Fibroblast of mammary gland (primary cell): Measurements from ENCODE around the gene SLC12A5.

Experiments used
- DNase-seq: peaks from one replicate; pipeline ENCODE4 v3.0.0-alpha.2; 2010; ENCODE audit warnings: low read depth
- H3K4me3 ChIP-seq: 2 replicates; pipeline ENCODE4 v1.5.1; 2011; ENCODE audit warnings: low read depth, mild to moderate bottlenecking, low read length, moderate library complexity; ENCODE audit not compliant: control insufficient read depth
- TF ChIP-seq, protein P1 (sequence below): conservative IDR thresholded peaks from 2 replicates; pipeline ENCODE4 v1.5.1; 2011; ENCODE audit warnings: low read depth, low read length, inconsistent platforms; ENCODE audit not compliant: control insufficient read depth, insufficient read depth

Gene SLC12A5

DNA sequence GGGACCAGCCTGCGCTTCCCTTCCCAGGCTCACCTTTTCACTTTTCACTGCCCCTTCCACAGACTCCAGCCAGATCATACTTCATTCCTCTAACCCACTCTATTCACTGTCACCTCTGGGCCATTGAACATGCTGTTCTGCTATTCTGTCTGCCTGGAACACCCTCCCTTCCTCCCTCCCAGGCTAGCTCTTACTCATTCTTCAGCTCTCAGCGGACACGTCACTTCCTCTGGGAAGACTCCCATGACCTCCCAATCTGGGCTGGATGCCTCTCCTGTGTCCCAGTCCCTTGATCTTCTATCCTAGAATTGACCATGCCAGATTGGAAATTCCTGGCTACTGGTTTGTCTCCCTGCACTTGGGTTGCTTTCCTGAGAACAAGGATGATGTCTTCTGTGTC is 5.0 kb downstream of the SLC12A5 start:
- TF ChIP-seq, protein P1, sequence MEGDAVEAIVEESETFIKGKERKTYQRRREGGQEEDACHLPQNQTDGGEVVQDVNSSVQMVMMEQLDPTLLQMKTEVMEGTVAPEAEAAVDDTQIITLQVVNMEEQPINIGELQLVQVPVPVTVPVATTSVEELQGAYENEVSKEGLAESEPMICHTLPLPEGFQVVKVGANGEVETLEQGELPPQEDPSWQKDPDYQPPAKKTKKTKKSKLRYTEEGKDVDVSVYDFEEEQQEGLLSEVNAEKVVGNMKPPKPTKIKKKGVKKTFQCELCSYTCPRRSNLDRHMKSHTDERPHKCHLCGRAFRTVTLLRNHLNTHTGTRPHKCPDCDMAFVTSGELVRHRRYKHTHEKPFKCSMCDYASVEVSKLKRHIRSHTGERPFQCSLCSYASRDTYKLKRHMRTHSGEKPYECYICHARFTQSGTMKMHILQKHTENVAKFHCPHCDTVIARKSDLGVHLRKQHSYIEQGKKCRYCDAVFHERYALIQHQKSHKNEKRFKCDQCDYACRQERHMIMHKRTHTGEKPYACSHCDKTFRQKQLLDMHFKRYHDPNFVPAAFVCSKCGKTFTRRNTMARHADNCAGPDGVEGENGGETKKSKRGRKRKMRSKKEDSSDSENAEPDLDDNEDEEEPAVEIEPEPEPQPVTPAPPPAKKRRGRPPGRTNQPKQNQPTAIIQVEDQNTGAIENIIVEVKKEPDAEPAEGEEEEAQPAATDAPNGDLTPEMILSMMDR: no peak
- DNase-seq: peak; percentile 29
- no peak overlapping the region for H3K4me3 ChIP-seq

DNA sequence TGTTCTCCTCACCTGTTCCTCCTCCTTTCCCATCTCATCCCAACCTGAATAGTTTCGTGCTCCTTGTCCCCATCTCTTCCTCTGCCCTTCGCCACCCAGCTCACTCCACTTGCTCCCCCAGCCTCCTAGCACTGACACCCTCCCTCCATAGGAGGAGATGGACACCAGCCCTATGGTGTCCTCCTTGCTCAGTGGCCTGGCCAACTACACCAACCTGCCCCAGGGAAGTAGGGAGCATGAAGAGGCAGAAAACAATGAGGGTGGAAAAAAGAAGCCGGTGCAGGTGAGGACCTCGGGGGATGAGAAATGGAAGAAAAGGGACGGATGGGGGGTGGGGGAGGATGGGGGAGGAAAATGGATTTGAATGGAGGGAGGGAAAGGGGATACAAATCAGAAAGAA is 6.2 kb downstream of the SLC12A5 start:
- TF ChIP-seq, protein P1: no peak
- no peak for DNase-seq
- H3K4me3 ChIP-seq: no peak overlapping the region

DNA sequence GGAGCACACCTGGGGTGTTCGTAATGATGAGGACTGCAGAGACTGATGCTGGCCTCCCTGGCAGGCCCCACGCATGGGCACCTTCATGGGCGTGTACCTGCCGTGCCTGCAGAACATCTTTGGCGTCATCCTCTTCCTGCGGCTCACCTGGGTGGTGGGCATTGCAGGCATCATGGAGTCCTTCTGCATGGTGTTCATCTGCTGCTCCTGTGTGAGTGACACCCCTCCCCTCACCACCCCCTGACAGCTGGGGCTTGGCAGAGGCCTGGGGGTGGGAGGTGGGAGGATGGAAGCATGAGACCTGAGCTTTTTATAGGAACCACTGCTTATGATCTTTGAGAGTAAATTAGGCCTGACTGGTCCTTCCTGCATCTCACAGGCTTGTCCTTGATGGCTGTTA is 6.7 kb downstream of the SLC12A5 start:
- no peak overlapping the region for H3K4me3 ChIP-seq
- TF ChIP-seq, protein P1: no peak
- DNase-seq: no peak

DNA sequence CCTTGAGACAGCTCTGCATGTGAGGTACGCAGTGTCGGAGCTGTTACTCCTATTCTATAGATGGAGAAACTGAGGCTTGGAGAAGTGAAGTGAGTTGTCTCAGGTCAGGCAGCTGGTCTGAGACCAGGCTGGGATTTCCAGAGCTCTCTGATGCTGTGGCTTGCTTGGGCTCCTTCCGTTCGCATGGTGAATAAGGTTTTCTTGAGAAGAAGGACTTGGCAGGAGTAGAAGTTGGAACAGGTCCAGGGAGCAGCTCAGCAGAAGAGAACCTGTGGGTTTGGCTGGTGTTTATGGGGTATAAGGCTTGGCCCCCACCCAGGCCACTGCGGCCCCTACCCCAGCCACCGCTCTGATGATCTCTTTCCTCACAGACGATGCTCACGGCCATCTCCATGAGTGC is 7.4 kb downstream of the SLC12A5 start:
- no peak overlapping the region for H3K4me3 ChIP-seq
- no peak for DNase-seq
- TF ChIP-seq, protein P1: no peak

DNA sequence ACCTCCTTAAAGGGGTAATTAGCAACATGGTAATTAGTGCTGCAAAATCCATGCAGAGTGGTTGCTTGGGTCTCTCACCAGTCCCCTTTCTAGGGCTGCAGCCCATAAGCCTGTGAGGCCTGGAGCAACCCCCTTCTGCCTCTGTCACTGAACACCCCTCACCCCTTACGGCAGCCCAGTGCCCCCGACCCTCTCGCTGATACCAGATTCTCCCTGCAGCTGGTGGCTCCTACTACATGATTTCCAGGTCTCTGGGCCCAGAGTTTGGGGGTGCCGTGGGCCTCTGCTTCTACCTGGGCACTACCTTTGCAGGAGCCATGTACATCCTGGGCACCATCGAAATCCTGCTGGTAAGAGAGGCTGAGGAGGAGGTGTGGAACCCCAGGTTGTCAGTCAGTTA is 8.0 kb downstream of the SLC12A5 start:
- DNase-seq: no peak
- TF ChIP-seq, protein P1: no peak
- no peak overlapping the region for H3K4me3 ChIP-seq

DNA sequence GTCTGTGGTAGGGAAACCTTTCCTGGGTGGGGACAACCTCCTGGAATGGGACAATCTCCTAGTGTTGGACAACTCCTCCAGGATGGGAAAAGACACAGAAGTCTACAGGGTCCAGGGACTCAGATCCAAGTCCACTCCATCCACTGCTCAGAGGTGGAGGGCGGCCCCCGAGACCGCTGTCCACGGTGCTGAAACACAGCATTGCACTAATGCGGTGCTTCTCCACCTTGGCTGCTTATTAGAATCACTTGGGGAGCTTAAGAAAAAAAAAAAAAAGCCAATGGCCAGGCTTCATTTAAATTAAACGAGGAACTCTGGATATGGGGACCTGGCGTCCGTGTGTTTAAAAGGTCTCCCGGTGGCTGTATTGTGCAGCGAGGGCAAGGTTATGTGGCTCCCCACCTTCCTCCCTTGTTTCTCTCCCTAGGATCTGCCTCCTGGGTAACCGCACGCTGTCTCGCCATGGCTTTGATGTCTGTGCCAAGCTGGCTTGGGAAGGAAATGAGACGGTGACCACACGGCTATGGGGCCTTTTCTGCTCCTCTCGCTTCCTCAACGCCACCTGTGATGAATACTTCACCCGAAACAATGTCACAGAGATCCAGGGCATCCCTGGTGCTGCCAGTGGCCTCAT is 12.0 kb downstream of the SLC12A5 start:
- TF ChIP-seq, protein P1: no peak
- DNase-seq: peak; percentile 25

DNA sequence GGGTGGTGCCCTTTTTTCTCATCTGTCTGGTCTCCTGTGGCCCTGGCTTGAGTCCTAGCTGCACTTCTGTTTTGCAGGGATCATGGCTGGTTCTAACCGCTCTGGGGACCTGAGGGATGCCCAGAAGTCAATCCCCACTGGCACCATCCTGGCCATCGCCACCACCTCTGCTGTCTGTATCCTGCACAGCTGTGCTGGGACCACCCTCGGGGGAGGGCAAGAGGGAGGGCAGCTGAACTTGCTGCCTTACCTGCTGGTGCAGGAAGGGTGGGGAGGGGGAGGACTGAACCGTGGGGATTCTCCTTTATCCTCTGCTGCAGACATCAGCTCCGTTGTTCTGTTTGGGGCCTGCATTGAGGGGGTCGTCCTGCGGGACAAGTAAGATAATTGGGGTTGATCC is 14.5 kb downstream of the SLC12A5 start:
- TF ChIP-seq, protein P1: no peak
- no peak for DNase-seq
- no peak overlapping the region for H3K4me3 ChIP-seq

More for the DNA sequence above, 12.0 kb downstream of the SLC12A5 start:
- no peak overlapping the region for H3K4me3 ChIP-seq
